CD4-positive, alpha-beta T cell treated with Interleukin-6 at 100 ng/mL for 8 hours (primary cell): ENCODE measurements around the gene ARHGAP6.

ENCODE experiments used
- DNase-seq: peaks from one replicate; pipeline ENCODE4 v3.0.0-alpha.2; 2020; ENCODE audit warnings: mixed read lengths, low spot score

ARHGAP6 gene

GRCh38 chrX:11461201-11462001 lies 204.3 kb downstream of the ARHGAP6 start:
- no peak for DNase-seq

- no peak for DNase-seq
Measured at GRCh38 chrX:11460347-11460746, 205.4 kb downstream of the ARHGAP6 start.

- DNase-seq, result no peak
Measured at GRCh38 chrX:11458170-11458569, 207.6 kb downstream of the ARHGAP6 start.

- no peak for DNase-seq
Measured at GRCh38 chrX:11451151-11451550, 214.6 kb downstream of the ARHGAP6 start.

- no peak for DNase-seq
Measured at GRCh38 chrX:11450354-11450753, 215.4 kb downstream of the ARHGAP6 start.

GRCh38 chrX:11449613-11450012 lies 216.1 kb downstream of the ARHGAP6 start:
- no peak for DNase-seq

GRCh38 chrX:11447418-11447817 lies 218.3 kb downstream of the ARHGAP6 start:
- no peak for DNase-seq

- no peak for DNase-seq
Measured at GRCh38 chrX:11446949-11447348, 218.8 kb downstream of the ARHGAP6 start.

GRCh38 chrX:11446336-11446735 lies 219.4 kb downstream of the ARHGAP6 start:
- DNase-seq, result no peak

- no peak for DNase-seq
Measured at GRCh38 chrX:11445540-11445939, 220.2 kb downstream of the ARHGAP6 start.

GRCh38 chrX:11444052-11444451 lies 221.7 kb downstream of the ARHGAP6 start:
- no peak for DNase-seq

- DNase-seq, result no peak
Measured at GRCh38 chrX:11439846-11440245, 225.9 kb downstream of the ARHGAP6 start.

GRCh38 chrX:11438767-11439166 lies 227.0 kb downstream of the ARHGAP6 start:
- DNase-seq, result no peak

- DNase-seq, result no peak
Measured at GRCh38 chrX:11438380-11438723, 227.4 kb downstream of the ARHGAP6 start.

- no peak for DNase-seq
Measured at GRCh38 chrX:11437642-11438379, 227.9 kb downstream of the ARHGAP6 start.

GRCh38 chrX:11435568-11435967 lies 230.2 kb downstream of the ARHGAP6 start:
- DNase-seq, result no peak

- DNase-seq, result no peak
Measured at GRCh38 chrX:11434607-11435006, 231.1 kb downstream of the ARHGAP6 start.

GRCh38 chrX:11431786-11432185 lies 233.9 kb downstream of the ARHGAP6 start:
- no peak for DNase-seq

GRCh38 chrX:11430271-11430670 lies 235.4 kb downstream of the ARHGAP6 start:
- no peak for DNase-seq

- DNase-seq, result no peak
Measured at GRCh38 chrX:11429538-11430085, 236.1 kb downstream of the ARHGAP6 start.

- no peak for DNase-seq
Measured at GRCh38 chrX:11427453-11428071, 238.2 kb downstream of the ARHGAP6 start.

- no peak for DNase-seq
Measured at GRCh38 chrX:11426712-11427452, 238.8 kb downstream of the ARHGAP6 start.
